NCI-H82 treated with DMSO at 0.1 percent for 48 hours (cell line): ENCODE results near the gene NCAM2.

Source experiments
- DNase-seq: peaks from one replicate; lab custom pipeline; 2025; ENCODE audit not compliant: unreplicated experiment; lab: John Stamatoyannopoulos, UW

Gene NCAM2

GRCh38 chr21:21412096-21412495 lies 413.9 kb downstream of the NCAM2 start:
- DNase-seq = no peak

DNA sequence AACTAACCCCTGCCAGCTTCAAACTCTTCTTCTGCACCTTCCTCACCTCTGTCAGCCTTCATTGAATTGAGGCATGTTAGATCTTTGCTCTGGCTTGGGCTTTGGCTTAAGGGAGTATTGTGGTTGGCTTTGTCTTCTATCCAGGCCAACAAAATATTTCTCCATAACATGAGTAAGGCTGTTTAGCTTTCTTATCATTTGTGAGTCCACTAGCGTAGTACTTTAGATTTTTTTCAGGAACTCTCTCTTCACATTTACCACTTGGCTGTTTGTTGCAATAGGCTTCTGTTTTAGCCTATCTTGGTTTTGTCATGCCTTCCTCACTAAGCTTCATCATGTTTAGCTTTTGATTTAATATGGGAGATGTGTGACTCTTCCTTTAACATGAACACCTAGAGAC lies 417.5 kb downstream of the NCAM2 start:
- no peak for DNase-seq

DNA sequence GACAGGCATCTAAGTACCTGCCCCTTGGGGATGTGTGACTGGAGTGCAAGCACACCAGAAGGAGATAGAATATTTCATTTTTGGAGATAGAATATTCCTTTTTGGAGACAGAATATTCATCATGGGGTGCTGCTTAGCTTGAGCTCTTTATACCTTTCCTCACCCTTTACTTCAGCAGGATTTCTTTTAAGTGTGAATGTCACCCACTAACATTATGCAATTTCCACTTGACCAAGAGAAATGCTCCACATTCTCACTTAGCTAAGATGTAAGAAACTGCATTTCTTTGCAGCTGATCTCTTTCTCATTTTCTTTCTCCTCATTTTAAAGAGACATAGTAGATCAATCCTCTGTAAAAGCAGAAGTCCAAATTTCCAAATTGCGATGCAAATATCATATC lies 436.7 kb downstream of the NCAM2 start:
- DNase-seq = no peak

GRCh38 chr21:21436012-21436534 lies 437.9 kb downstream of the NCAM2 start:
- no peak for DNase-seq

DNA sequence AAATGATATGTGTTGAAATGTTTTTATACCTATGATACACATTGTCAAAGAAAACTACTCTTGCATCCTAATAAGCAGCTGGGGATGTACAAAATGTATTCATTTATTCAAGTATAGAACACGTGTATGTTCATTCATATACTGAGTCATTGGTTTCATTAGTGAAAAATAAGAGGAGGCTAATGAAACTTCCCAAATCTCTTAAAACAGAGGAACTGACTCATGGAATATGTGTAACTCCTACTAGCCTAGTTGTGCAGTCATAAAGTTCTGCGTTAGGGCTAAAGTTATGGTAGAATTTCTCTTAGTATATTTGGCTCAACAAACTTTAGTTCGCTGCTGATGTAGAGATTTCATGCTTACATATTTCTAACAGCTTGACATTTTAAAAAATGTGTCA lies 441.6 kb downstream of the NCAM2 start:
- no peak for DNase-seq

- DNase-seq = no peak
These were observed 458.9 kb downstream of the NCAM2 start for GRCh38 chr21:21457077-21457476.

DNA sequence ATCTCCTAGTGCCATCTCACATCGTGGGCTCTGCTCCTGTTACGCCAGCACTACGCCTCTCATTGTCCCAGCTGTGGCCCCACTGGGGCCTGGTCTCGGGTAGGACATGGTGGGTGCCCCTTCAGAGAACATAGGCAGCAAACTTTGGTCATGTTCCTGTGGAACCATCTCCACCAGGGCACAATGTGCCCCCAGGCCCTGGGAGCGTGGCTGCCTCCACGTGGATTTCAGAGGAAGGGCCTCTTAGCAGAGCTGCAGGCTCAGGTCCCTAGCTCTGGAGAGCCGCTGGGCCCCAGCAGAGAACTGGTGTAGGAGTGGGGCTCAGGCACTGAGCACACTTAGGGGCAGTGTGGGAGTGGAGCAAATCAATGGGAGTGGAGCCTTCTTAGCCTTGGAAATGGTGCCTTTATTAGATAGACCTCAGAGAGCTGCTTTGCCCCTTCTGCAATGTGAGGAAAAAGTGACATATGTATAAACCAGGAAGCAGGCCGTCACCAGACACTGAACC lies 460.0 kb downstream of the NCAM2 start:
- no peak for DNase-seq

GRCh38 chr21:21460979-21461378 lies 462.8 kb downstream of the NCAM2 start:
- no peak for DNase-seq

GRCh38 chr21:21463456-21463855 lies 465.2 kb downstream of the NCAM2 start:
- DNase-seq = no peak

DNA sequence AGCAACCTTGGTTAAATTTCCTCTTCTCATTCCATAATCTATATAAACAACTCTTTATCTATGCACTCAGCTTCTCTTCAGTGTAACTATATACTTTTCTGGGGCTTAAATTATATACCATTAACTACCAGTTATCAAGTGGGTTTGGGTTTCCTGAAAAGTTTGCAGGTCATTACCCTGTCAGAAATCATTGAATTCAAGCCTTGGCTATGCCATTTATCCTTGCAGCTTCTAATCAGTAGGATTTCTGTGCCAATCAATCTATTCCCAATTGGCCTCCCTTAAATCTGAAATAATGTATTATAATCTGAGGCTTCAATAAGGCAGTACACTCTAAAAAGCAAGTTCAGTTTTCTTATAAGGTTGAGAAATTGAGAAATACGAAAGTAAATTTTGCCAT lies 466.5 kb downstream of the NCAM2 start:
- no peak for DNase-seq

DNA sequence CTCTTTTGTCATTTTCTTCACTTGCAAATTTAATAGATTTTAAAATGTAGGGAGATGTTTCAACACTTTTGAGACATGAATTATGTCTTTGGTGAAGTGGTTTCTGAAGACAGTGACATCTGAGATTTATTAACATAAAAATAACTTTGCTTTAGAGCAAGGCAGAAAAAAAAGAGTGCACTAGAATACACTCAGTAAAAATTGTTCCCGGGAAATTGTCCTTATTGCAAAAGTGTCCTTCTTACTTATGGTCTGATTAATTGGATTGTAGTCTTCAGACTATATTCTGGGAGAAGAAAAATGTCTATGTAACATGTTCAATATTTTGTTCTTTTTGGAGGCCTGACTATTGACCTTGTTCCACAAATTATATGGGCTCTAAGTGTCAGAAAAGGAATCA lies 468.5 kb downstream of the NCAM2 start:
- DNase-seq = no peak

GRCh38 chr21:21468003-21468402 lies 469.8 kb downstream of the NCAM2 start:
- DNase-seq = no peak

DNA sequence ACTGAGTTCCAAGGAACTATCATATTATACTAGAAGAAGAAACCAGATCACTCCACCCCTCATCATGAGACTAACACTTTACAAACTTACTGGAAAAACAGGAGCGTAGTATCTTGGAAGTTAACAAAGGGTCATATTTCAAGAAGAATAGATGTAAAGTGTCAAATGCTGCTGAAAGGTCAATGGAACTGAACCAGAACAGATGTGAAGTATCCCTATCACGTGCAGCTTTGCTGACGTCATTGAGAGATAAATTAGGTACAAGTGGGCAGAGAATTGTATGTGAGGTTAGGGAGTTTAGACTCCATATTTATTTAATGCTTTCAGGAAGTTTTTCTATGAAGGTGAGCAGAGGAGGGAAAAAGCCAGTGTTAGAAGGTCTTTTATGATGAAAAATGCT lies 483.0 kb downstream of the NCAM2 start:
- no peak for DNase-seq

- no peak for DNase-seq
These were observed 510.6 kb downstream of the NCAM2 start for GRCh38 chr21:21508859-21509258.

DNA sequence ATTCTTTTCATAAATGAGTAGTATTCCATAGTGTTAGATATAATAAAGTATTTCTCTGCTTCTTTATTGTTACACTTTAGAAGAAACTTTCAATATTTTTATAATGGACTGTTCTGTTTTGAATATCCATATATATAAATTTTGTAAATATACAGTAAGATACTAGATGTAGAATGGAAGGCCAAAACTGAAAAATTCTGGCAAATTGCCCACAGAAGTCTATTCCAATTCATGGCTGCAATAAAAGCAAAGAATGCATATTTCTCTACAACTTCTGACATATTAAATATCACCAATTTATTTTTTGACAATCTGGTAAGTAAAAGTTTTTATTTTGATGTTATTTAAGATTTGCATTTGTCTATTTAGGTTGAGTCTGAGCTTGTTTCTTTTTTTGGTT lies 532.5 kb downstream of the NCAM2 start:
- no peak for DNase-seq

DNA sequence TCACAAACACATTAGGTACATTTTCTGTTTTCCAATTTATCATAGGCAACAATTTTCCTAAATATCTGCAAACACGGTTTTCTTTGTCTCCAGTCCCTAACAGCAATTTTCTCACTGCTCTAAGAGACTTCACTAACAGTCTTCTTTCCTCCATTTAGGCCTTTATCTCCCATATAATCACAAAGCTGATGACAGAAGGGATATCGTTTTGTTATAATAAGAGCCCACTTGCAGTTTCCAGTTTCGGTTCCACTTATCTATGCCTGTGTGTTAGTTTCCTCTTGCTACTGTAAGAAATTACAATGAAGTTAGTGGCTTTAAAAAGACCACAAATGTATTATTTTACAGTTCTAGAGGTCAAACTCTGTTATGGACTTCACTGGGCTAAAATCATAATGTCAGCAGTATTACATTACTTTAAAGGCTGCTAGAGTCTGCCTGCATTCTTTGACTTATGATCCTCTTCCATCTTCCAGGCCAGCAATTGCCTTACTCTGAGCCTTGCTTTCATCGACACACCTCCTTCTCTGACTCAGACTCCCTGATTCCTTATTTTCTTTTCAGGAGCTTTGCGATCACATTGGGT lies 549.3 kb downstream of the NCAM2 start:
- DNase-seq = no peak

DNA sequence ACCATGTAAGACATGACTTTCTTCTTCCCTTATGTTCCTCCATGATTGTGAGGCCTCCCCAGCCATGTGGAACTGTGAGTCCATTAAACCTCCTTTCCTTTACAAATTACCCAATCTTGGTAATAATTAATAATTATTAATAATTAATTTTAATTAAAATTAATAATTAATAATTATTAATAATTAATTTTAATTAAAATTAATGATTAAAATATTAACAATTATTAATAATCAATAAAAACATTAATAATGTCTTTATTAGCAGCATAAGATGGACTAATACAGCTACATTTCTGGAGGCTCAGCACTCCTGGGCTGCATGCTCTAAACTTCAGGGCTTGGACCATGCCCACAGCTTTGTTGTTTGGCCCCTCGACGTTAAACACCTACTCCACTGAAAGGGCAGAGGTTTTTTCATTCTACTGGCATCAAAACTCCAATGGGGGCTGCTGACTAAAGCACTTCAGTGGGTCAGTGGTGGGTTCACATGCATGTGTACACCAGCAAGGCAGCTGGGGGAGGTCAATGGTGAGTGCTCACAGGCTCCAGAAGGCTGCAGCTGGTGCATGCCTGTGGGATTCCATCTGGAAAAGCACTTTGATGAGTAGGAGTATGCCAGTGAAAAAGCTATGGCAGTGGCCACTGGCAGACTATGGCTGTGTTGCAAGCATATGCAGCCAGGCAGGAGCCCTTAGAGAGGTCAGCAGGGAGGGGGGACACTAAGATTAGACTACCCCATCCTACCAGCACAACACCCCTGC lies 561.3 kb downstream of the NCAM2 start:
- DNase-seq = no peak
